Endothelial cell of umbilical vein (primary cell): ENCODE results near the gene IRX1. TPM values are rescaled to one million over a fixed set of nuclear protein-coding genes. Genes with fewer than 3 reads are reported as not detected.

Experiments used
- BruUV-seq: library from RNA; stranded (reverse); fragments of 400-500 nt; replicated peaks from 2 replicates; lab custom pipeline; 2021; lab: Mats Ljungman, UMichigan
- CTCF ChIA-PET: fragments of 300-600, 350-600 bp; sonication (Branson Sonifier 250); formaldehyde crosslinking; loops from one replicate; lab custom pipeline; 2021; ENCODE audit warnings: antibody characterized with exemption, inconsistent platforms; lab: Charles Lee
- POLR2A ChIA-PET: fragments of 300-600, 350-600 bp; sonication (Branson Sonifier 250); formaldehyde crosslinking; loops from one replicate; lab custom pipeline; 2021; ENCODE audit warnings: antibody characterized with exemption, inconsistent platforms; lab: Charles Lee
- DNase-seq: peaks from one replicate; pipeline ENCODE4 v3.0.0-alpha.2; 2011; ENCODE audit warnings: low read depth, low spot score
- FAIRE-seq: peaks from 2 replicates; lab custom pipeline; 2011; peaks lifted over from hg19 to GRCh38; lab: Jason Lieb, UNC
- H2AFZ ChIP-seq: 2 replicates; pipeline ENCODE4 v1.6.0; 2012; ENCODE audit warnings: low read depth, low read length, control low read depth, inconsistent platforms
- H3K27ac ChIP-seq: 2 replicates; pipeline ENCODE4 v1.5.1; 2011; ENCODE audit warnings: low read depth, mild to moderate bottlenecking, control low read depth, low read length, moderate library complexity; ENCODE audit not compliant: insufficient read depth
- H3K27me3 ChIP-seq, 2 experiments: 2 replicates each; pipeline versions ENCODE4 v1.6.0 to v1.6.1; 2011; ENCODE audit warnings: low read length in 2 of 2, mixed read lengths in 1 of 2; ENCODE audit not compliant: control insufficient read depth in 2 of 2, insufficient read depth in 2 of 2
- H3K36me3 ChIP-seq, 2 experiments: 2 replicates in 1 of 2; 3 replicates in 1 of 2; pipeline ENCODE4 v1.5.1; 2011; ENCODE audit warnings: low read length in 2 of 2, mild to moderate bottlenecking in 1 of 2, moderate library complexity in 1 of 2; ENCODE audit not compliant: control insufficient read depth in 2 of 2, insufficient read depth in 2 of 2; ENCODE audit errors: extremely low read depth in 1 of 2
- H3K4me1 ChIP-seq: 3 replicates; pipeline ENCODE4 v1.5.1; 2011; ENCODE audit warnings: mild to moderate bottlenecking, low read length; ENCODE audit not compliant: control insufficient read depth, insufficient read depth; ENCODE audit errors: extremely low read depth
- H3K4me2 ChIP-seq: 2 replicates; pipeline ENCODE4 v1.6.1; 2011; ENCODE audit warnings: low read length, control low read depth, mixed read lengths; ENCODE audit not compliant: insufficient read depth
- H3K4me3 ChIP-seq, 3 experiments: fragments of 200-600 bp in 1 of 3; sonication (generic), shearing (Covaris generic) in 1 of 3; replicated peaks in 1 of 3; 2 replicates each; pipeline ENCODE4 v1.5.1; 2011 to 2016; ENCODE audit warnings: control low read depth in 3 of 3, low read length in 3 of 3, mild to moderate bottlenecking in 2 of 3, inconsistent platforms in 1 of 3, low read depth in 1 of 3, moderate library complexity in 1 of 3; ENCODE audit not compliant: insufficient read depth in 1 of 3
- H3K79me2 ChIP-seq: 2 replicates; pipeline ENCODE4 v1.6.0; 2012; ENCODE audit warnings: low read length, inconsistent platforms; ENCODE audit not compliant: control insufficient read depth, insufficient read depth
- H3K9ac ChIP-seq: replicated peaks from 2 replicates; pipeline ENCODE3; 2011; ENCODE audit warnings: low read length, control low read depth; ENCODE audit not compliant: insufficient read depth; ENCODE audit errors: extremely low read depth
- H3K9me1 ChIP-seq: replicated peaks from 3 replicates; pipeline ENCODE4 v1.6.0; 2011; ENCODE audit warnings: mild to moderate bottlenecking, low read length; ENCODE audit not compliant: control insufficient read depth, insufficient read depth; ENCODE audit errors: extremely low read depth
- H3K9me3 ChIP-seq: replicated peaks from 2 replicates; pipeline ENCODE4 v1.5.1; 2012; ENCODE audit warnings: low read length, inconsistent platforms; ENCODE audit not compliant: control insufficient read depth, insufficient read depth
- H4K20me1 ChIP-seq: replicated peaks from 2 replicates; pipeline ENCODE3; 2011; ENCODE audit warnings: mild to moderate bottlenecking, low read length; ENCODE audit not compliant: control insufficient read depth, insufficient read depth; ENCODE audit errors: extremely low read depth
- CTCF ChIP-seq, 2 donors: IDR thresholded peaks; 1 replicate in 1 of 2; 2 replicates in 1 of 2; pipeline ENCODE4 v1.5.1; 2011; ENCODE audit warnings: low read length in 2 of 2, mild to moderate bottlenecking in 2 of 2, moderate library complexity in 2 of 2, control low read depth in 1 of 2, inconsistent platforms in 1 of 2, low read depth in 1 of 2; ENCODE audit not compliant: insufficient read depth in 1 of 2; ENCODE audit errors: extremely low read depth in 1 of 2
- EZH2 ChIP-seq: IDR thresholded peaks from 2 replicates; pipeline ENCODE4 v1.6.1; 2012; ENCODE audit warnings: borderline replicate concordance, low read depth, mild to moderate bottlenecking, moderate library complexity, low read length, inconsistent platforms; ENCODE audit not compliant: severe bottlenecking
- FOS ChIP-seq: IDR thresholded peaks from 2 replicates; pipeline ENCODE4 v1.6.1; 2011; ENCODE audit warnings: mild to moderate bottlenecking, low read length, moderate library complexity, borderline replicate concordance; ENCODE audit not compliant: insufficient read depth
- GATA2 ChIP-seq: IDR thresholded peaks from 2 replicates; pipeline ENCODE4 v1.7.0; 2011; ENCODE audit warnings: low read depth, mild to moderate bottlenecking, moderate library complexity, mixed read lengths, low read length; ENCODE audit not compliant: insufficient read length, insufficient read depth
- JUN ChIP-seq: IDR thresholded peaks from 2 replicates; pipeline ENCODE4 v1.6.1; 2011; ENCODE audit warnings: borderline replicate concordance, low read depth; ENCODE audit not compliant: insufficient read length, insufficient read depth
- MAX ChIP-seq: IDR thresholded peaks from 2 replicates; pipeline ENCODE4 v1.6.1; 2011; ENCODE audit not compliant: insufficient read depth, insufficient read length
- MYC ChIP-seq: IDR thresholded peaks from one replicate; pipeline ENCODE4 v1.6.1; 2011; ENCODE audit warnings: mild to moderate bottlenecking, low read depth, low read length
- POLR2A ChIP-seq: IDR thresholded peaks from 2 replicates; pipeline ENCODE4 v1.6.1; 2012; ENCODE audit warnings: low read depth, mild to moderate bottlenecking, control low read depth, low read length
- POLR2AphosphoS5 ChIP-seq: IDR thresholded peaks from 2 replicates; pipeline ENCODE4 v1.6.1; 2012; ENCODE audit warnings: low read depth, mild to moderate bottlenecking, control low read depth, low read length, moderate library complexity; ENCODE audit not compliant: insufficient read depth
- dilution Hi-C: fragments of 300-500 bp; cut with MboI; formaldehyde crosslinking; loops from one replicate; pipeline ENCODE4 v1.15.0; 2019; ENCODE audit warnings: low sequenced_read_pairs; ENCODE audit not compliant: extremely low pct_ligation_motif_present
- intact Hi-C: fragments of 100-400 bp; cut with micrococcal nuclease; formaldehyde crosslinking; loops from one replicate; pipeline ENCODE4 v1.10.0; 2022
- polyA plus RNA-seq, 4 experiments: library from polyadenylated mRNA; depleted of rRNA in 3 of 4; stranded (reverse) in 3 of 4; unstranded in 1 of 4; fragments of >200 nt; gene quantifications; 2 replicates each; pipeline versions ENCODE4 v1.2.1 to v1.2.3, GENCODE V29; 2011 to 2012; ENCODE audit warnings: missing spikeins in 1 of 4
- total RNA-seq: library from RNA; stranded (reverse); gene quantifications from 2 replicates; pipeline ENCODE4 v1.2.3, GENCODE V29; 2021

The IRX1 gene
- total and polyA plus RNA-seq, 2 donors (not counting 3 experiments of a cell fraction or from before 2014, with no cell fraction given), result not detected

- peaks cover 78 to 88% of the 10 kb centered on the region in 2 experiments for H3K27me3 ChIP-seq
- no peak overlapping the region for H3K9ac ChIP-seq
- no peaks in the 10 kb centered on the region for H3K36me3 ChIP-seq
- H4K20me1 ChIP-seq, result no peaks in the 10 kb centered on the region
- TF ChIP-seq EZH2 (no peak), POLR2AphosphoS5 (no peak), FOS (no peak), GATA2 (no peak), MYC (no peak), MAX (no peak), CTCF (IDR thresholded peaks at IDR 0.05; ENCODE audit: extremely low read depth in 1 of 2, insufficient read depth in 1 of 2, low read depth in 1 of 2, low read length in 2 of 2) (no peak), POLR2A (no peak), JUN (no peak)
- H3K79me2 ChIP-seq, result no peaks in the 10 kb centered on the region
- no peak overlapping the region for H2AFZ ChIP-seq
- H3K4me3 ChIP-seq, result no peak overlapping the region
- ChIA-PET POLR2A (no interaction called here), CTCF (no interaction called here)
- no peak for FAIRE-seq
- intact Hi-C loops (loop anchor here (10.0 kb wide), 1 partner anchor 852 kb away; no protein-coding TSS in a partner anchor), dilution Hi-C loops (no loop called here)
- no peaks in the 10 kb centered on the region for H3K4me1 ChIP-seq
- no peak for DNase-seq
- no TSS peak for BruUV-seq
- no peak overlapping the region for H3K4me2 ChIP-seq
- H3K9me3 ChIP-seq, result no peaks in the 10 kb centered on the region
- no peak overlapping the region for H3K27ac ChIP-seq
- H3K9me1 ChIP-seq, result no peaks in the 10 kb centered on the region
Measured at GRCh38 chr5:3596857-3597166, 1.2 kb downstream of the IRX1 start.
